BJ (cell line): ENCODE results near the gene NKAIN2. TPM values are rescaled to one million over a fixed set of nuclear protein-coding genes. Genes with fewer than 3 reads are reported as not detected.

ENCODE experiments used
- CTCF ChIA-PET: fragments of 350-600 bp; formaldehyde crosslinking; extraction: SDS; loops from one replicate; lab custom pipeline; 2021; ENCODE audit warnings: antibody characterized with exemption, inconsistent platforms; lab: Yijun Ruan, JAX
- POLR2A ChIA-PET: fragments of 300-600 bp; sonication (Branson Sonifier 250); formaldehyde crosslinking; extraction: SDS; loops from one replicate; lab custom pipeline; 2021; ENCODE audit warnings: antibody characterized with exemption; lab: Charles Lee
- DNase-seq: peaks from one replicate; pipeline ENCODE4 v3.0.0-alpha.2; 2011; ENCODE audit warnings: low read depth
- H3K27me3 ChIP-seq: 2 replicates; pipeline ENCODE4 v1.6.0; 2011; ENCODE audit warnings: low read length; ENCODE audit not compliant: control insufficient read depth, insufficient read depth
- H3K36me3 ChIP-seq: 2 replicates; pipeline ENCODE4 v1.5.1; 2011; ENCODE audit warnings: low read length; ENCODE audit not compliant: control insufficient read depth, insufficient read depth
- H3K4me3 ChIP-seq: 2 replicates; pipeline ENCODE4 v1.5.1; 2011; ENCODE audit warnings: low read depth, mild to moderate bottlenecking, control low read depth, low read length
- polyA plus RNA-seq: library from polyadenylated mRNA; depleted of rRNA; stranded (reverse); fragments of >200 nt; gene quantifications from 2 replicates; pipeline ENCODE4 v1.2.3, GENCODE V29; 2011
- TF ChIP-seq, protein P1 (sequence below): IDR thresholded peaks from 2 replicates; pipeline ENCODE4 v1.5.1; 2011; ENCODE audit warnings: low read depth, mild to moderate bottlenecking, control low read depth, inconsistent platforms, low read length, moderate library complexity; ENCODE audit not compliant: insufficient read depth

The NKAIN2 gene
- polyA plus RNA-seq, 1 experiment, result not detected

DNA sequence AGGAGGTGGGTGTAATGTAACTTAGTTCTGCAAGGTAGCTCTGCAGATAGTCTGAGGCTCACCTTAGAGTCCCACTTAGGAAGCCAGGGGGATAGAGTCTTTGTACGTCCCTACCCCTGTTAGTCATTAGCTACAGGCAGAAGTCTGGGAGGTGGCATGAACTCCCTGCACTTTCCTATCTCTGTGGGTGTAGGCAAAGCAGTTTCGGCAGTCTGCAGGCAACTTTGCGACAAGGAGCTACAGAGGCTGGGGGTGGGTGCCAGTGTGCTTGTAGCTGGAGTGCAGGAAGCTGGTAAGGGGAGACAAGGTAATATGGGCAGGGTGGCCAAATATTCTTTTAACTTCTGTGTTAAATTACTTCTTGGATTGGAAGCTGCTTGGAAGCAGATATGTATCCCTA is 45.7 kb downstream of the NKAIN2 start:
- Histone ChIP-seq H3K27me3 (no peaks in the 10 kb centered on the region), H3K4me3 (no peak overlapping the region), H3K36me3 (no peaks in the 10 kb centered on the region)
- ChIA-PET CTCF (no interaction called here), POLR2A (no interaction called here)
- DNase-seq, result no peak
- TF ChIP-seq, protein P1, sequence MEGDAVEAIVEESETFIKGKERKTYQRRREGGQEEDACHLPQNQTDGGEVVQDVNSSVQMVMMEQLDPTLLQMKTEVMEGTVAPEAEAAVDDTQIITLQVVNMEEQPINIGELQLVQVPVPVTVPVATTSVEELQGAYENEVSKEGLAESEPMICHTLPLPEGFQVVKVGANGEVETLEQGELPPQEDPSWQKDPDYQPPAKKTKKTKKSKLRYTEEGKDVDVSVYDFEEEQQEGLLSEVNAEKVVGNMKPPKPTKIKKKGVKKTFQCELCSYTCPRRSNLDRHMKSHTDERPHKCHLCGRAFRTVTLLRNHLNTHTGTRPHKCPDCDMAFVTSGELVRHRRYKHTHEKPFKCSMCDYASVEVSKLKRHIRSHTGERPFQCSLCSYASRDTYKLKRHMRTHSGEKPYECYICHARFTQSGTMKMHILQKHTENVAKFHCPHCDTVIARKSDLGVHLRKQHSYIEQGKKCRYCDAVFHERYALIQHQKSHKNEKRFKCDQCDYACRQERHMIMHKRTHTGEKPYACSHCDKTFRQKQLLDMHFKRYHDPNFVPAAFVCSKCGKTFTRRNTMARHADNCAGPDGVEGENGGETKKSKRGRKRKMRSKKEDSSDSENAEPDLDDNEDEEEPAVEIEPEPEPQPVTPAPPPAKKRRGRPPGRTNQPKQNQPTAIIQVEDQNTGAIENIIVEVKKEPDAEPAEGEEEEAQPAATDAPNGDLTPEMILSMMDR, result no peak

DNA sequence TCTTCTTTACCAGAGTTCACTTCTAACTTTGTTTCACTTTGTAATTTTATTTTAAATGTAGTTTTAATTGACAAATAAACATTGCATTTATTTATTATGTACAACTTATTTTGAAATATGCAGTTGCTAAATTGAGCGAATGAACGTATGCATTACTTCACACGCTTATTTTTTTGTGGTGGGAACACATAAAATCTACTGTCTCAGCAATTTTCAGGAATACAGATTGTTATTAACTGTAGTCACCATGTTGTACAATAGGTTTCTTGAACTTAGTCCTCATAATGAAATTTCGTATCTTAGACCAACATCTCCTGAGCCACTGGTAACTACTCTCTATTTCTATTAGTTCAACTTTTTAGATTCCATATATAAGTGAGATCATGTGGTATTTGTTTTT is 46.9 kb downstream of the NKAIN2 start:
- TF ChIP-seq, protein P1, result no peak
- H3K27me3 ChIP-seq, result no peaks in the 10 kb centered on the region
- CTCF ChIA-PET, result no interaction called here
- H3K36me3 ChIP-seq, result no peaks in the 10 kb centered on the region
- no peak for DNase-seq
- no peak overlapping the region for H3K4me3 ChIP-seq
- POLR2A ChIA-PET, result no interaction called here

DNA sequence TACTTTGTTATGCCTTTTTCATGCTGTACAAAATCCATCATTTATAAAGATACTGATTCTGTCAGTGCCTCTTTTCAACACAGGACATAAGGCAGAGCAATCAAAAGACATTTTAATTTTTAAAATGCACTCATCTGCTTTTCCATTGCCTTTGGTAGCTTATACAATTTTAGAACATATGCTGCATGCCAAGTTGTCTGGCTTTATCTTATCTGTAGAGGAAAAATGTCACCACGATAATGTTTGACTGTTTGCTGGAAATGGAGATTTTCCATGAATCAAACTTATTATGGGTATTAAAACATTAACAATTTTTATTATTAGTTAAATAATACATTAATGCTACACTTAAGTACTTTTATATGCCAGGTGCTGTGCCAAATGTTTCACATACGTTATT is 50.5 kb downstream of the NKAIN2 start:
- ChIA-PET POLR2A (no interaction called here), CTCF (no interaction called here)
- H3K4me3 ChIP-seq, result no peak overlapping the region
- TF ChIP-seq, protein P1, result no peak
- DNase-seq, result no peak
- H3K27me3 ChIP-seq, result no peaks in the 10 kb centered on the region
- H3K36me3 ChIP-seq, result no peaks in the 10 kb centered on the region

DNA sequence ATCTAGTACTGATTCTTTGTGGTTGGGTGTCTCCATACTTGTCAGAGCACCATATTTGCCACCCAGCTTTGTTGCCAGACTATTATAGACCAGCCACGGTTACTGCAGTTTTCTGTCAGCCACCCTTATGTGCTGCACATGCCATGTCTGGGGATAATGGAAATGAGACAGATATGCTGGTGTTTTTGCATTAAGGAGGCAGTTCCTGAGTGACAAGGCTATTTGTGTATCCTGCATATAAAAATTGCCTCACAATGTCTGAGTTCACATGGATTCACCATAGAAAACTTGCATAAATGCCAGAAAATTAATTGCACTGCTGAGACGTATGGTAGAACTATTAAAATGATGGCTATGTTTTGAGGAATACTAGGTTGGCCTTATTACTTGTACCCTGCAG is 51.8 kb downstream of the NKAIN2 start:
- TF ChIP-seq, protein P1, result no peak
- ChIA-PET CTCF (no interaction called here), POLR2A (no interaction called here)
- no peaks in the 10 kb centered on the region for H3K27me3 ChIP-seq
- no peak for DNase-seq
- H3K36me3 ChIP-seq, result no peaks in the 10 kb centered on the region
- H3K4me3 ChIP-seq, result no peak overlapping the region

DNA sequence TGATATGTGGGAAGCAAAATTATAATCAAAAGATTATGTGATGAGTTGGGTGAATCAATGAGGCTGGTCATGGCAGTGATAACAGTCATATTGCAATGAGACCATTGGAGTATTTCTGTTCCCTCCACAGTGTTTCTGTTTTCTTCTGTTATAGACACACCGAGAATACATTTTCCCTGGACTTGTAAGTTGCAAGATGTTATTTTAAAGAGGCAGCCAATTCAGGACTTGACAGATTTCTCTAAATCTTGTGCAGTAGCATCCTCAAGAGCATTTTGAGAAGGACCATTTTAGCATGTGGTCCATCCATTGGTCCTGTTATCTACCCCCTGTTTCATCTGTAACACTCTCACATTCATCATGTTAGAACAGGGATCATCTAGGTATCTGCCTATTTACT is 55.6 kb downstream of the NKAIN2 start:
- H3K27me3 ChIP-seq, result no peaks in the 10 kb centered on the region
- TF ChIP-seq, protein P1, result no peak
- POLR2A ChIA-PET, result no interaction called here
- no peak overlapping the region for H3K4me3 ChIP-seq
- no peak for DNase-seq
- no peaks in the 10 kb centered on the region for H3K36me3 ChIP-seq
- CTCF ChIA-PET, result no interaction called here
